Esophagus squamous epithelium (tissue), 4 donors: ENCODE results near the gene DVL1.

Experiments used
- CTCF ChIP-seq, 6 experiments: fragments of 450-650 bp in 4 of 6; fragments of 200-600 bp in 2 of 6; sonication (generic) in 2 of 6; IDR thresholded peaks; one replicate each; pipeline ENCODE4 v1.5.1; 2016 to 2019; ENCODE audit warnings: antibody characterized with exemption in 6 of 6, mild to moderate bottlenecking in 4 of 6, moderate library complexity in 4 of 6
- POLR2A ChIP-seq, 4 donors: fragments of 450-650 bp; IDR thresholded peaks; one replicate each; pipeline ENCODE4 v1.6.1; 2017; ENCODE audit warnings: antibody characterized with exemption in 4 of 4, mild to moderate bottlenecking in 4 of 4, moderate library complexity in 3 of 4

GRCh38 chr1:1291023-1291528, 58.1 kb downstream of the DVL1 start:
- TF ChIP-seq CTCF (IDR thresholded peaks at IDR 0.05), result no peak
- no peak for TF ChIP-seq POLR2A (IDR thresholded peaks at IDR 0.05)
